HepG2 (cell line): ENCODE results near the gene MSTO1. TPM values are rescaled to one million over a fixed set of nuclear protein-coding genes. Genes with fewer than 3 reads are reported as not detected.

Source experiments
- ATAC-seq: fragments of 200-7000 bp; cut with Tn5 transposase; 3 replicates; pipeline ENCODE4 v1.9.1; 2020; ENCODE audit warnings: mild to moderate bottlenecking, moderate library complexity
- BruUV-seq: library from RNA; stranded (reverse); fragments of 400-500 nt; replicated peaks from 2 replicates; lab custom pipeline; 2021; lab: Mats Ljungman, UMichigan
- CTCF ChIA-PET: fragments of 300-600 bp; formaldehyde crosslinking; extraction: SDS; loops from one replicate; lab custom pipeline; 2021; ENCODE audit warnings: low total read pairs, inconsistent platforms, low intra/inter-chr PET ratio; lab: Yijun Ruan, JAX
- POLR2A ChIA-PET: fragments of 350-600 bp; sonication (Branson Sonifier 250); formaldehyde crosslinking; loops from one replicate; lab custom pipeline; 2020; ENCODE audit warnings: antibody characterized with exemption, inconsistent platforms; lab: Yijun Ruan, JAX
- DNase-seq: peaks from one replicate; pipeline ENCODE4 v3.0.0-alpha.2; 2015; ENCODE audit warnings: low spot score
- FAIRE-seq: peaks from 3 replicates; lab custom pipeline; 2011; peaks lifted over from hg19 to GRCh38; lab: Jason Lieb, UNC
- H2AFZ ChIP-seq: one replicate; pipeline ENCODE4 v1.6.1; 2011; ENCODE audit warnings: low read length, inconsistent platforms
- H3K27ac ChIP-seq: fragments of 300-600 bp; 3 replicates; pipeline ENCODE4 v1.8.0; 2011; ENCODE audit warnings: mixed run types, mild to moderate bottlenecking, mixed read lengths, low read length, inconsistent platforms; ENCODE audit not compliant: insufficient read depth; ENCODE audit errors: extremely low read length
- H3K27me3 ChIP-seq, 2 experiments: fragments of 200-600 bp in 1 of 2; 2 replicates in 1 of 2; 3 replicates in 1 of 2; pipeline versions ENCODE4 v1.6.0 to v1.8.0; 2011; ENCODE audit warnings: low read length in 2 of 2, mild to moderate bottlenecking in 2 of 2, moderate library complexity in 2 of 2, inconsistent platforms in 1 of 2; ENCODE audit not compliant: insufficient read depth in 2 of 2, control insufficient read depth in 1 of 2
- H3K36me3 ChIP-seq, 2 experiments: fragments of 200-600 bp in 1 of 2; replicated peaks in 1 of 2; 2 replicates in 1 of 2; 3 replicates in 1 of 2; pipeline versions ENCODE4 v1.5.1 to v1.8.0; 2011; ENCODE audit warnings: low read length in 2 of 2, inconsistent platforms in 1 of 2; ENCODE audit not compliant: insufficient read depth in 2 of 2, control insufficient read depth in 1 of 2
- H3K4me1 ChIP-seq: 2 replicates; pipeline ENCODE4 v1.5.1; 2012; ENCODE audit warnings: low read length, inconsistent platforms; ENCODE audit not compliant: insufficient read depth
- H3K4me2 ChIP-seq: 2 replicates; pipeline ENCODE4 v1.6.0; 2011; ENCODE audit warnings: low read depth, low read length, inconsistent platforms
- H3K4me3 ChIP-seq, 3 experiments: fragments of 200-600 bp in 1 of 3; sonication (generic), shearing (Covaris generic) in 1 of 3; replicated peaks in 1 of 3; 2 replicates each; pipeline ENCODE4 v1.5.1; 2011 to 2016; ENCODE audit warnings: low read length in 3 of 3, inconsistent platforms in 2 of 3, low read depth in 2 of 3, mild to moderate bottlenecking in 2 of 3, control low read depth in 1 of 3, mixed read lengths in 1 of 3; ENCODE audit not compliant: insufficient read depth in 1 of 3
- H3K79me2 ChIP-seq: one replicate; pipeline ENCODE4 v1.6.1; 2011; ENCODE audit warnings: low read length, inconsistent platforms; ENCODE audit not compliant: insufficient read depth
- H3K9ac ChIP-seq: 2 replicates; pipeline ENCODE4 v1.6.0; 2011; ENCODE audit warnings: mild to moderate bottlenecking, low read depth, low read length, inconsistent platforms; ENCODE audit not compliant: insufficient read depth
- H3K9me3 ChIP-seq: 2 replicates; pipeline ENCODE4 v1.5.1; 2012; ENCODE audit warnings: mild to moderate bottlenecking, low read length
- H4K20me1 ChIP-seq: 2 replicates; pipeline ENCODE4 v1.6.0; 2011; ENCODE audit warnings: inconsistent platforms, mild to moderate bottlenecking, low read length, moderate library complexity; ENCODE audit not compliant: insufficient read depth
- DR1 ChIP-seq: sonication (generic); formaldehyde crosslinking; IDR thresholded peaks from 2 replicates; pipeline ENCODE4 v1.8.0; 2021; ENCODE audit warnings: mild to moderate bottlenecking, missing genetic modification reagents, inconsistent platforms
- ELF1 ChIP-seq: sonication (generic); formaldehyde crosslinking; IDR thresholded peaks from 2 replicates; pipeline ENCODE4 v1.4.0; 2020; ENCODE audit warnings: missing genetic modification reagents
- HNF4A ChIP-seq: sonication (generic); formaldehyde crosslinking; IDR thresholded peaks from 2 replicates; pipeline ENCODE4 v1.4.0; 2020; ENCODE audit warnings: missing genetic modification reagents
- IKZF1 ChIP-seq: fragments of 450-650 bp; IDR thresholded peaks from 2 replicates; pipeline ENCODE4 v1.7.1; 2016
- MATR3 ChIP-seq: sonication (generic); formaldehyde crosslinking; IDR thresholded peaks from 2 replicates; pipeline ENCODE4 v1.4.0; 2020; ENCODE audit warnings: missing genetic modification reagents
- PPARG ChIP-seq: conservative IDR thresholded peaks from 2 replicates; pipeline ENCODE4 v1.6.1; 2016; ENCODE audit warnings: missing biosample characterization, missing genetic modification reagents
- SP5 ChIP-seq: IDR thresholded peaks from 2 replicates; pipeline ENCODE4 v1.6.1; 2016; ENCODE audit warnings: low read depth, borderline replicate concordance
- TBL1XR1 ChIP-seq: fragments of 150-350 bp; IDR thresholded peaks from 2 replicates; pipeline ENCODE4 v1.6.1; 2014; ENCODE audit warnings: borderline replicate concordance, low read length; ENCODE audit not compliant: partially characterized antibody
- ZNF24 ChIP-seq: fragments of 450-650 bp; IDR thresholded peaks from 2 replicates; pipeline ENCODE4 v1.6.1; 2017; ENCODE audit warnings: antibody characterized with exemption, mild to moderate bottlenecking
- ZNF333 ChIP-seq: sonication (generic); formaldehyde crosslinking; IDR thresholded peaks from 2 replicates; pipeline ENCODE4 v1.4.0; 2020; ENCODE audit warnings: mild to moderate bottlenecking, missing genetic modification reagents, borderline replicate concordance
- ZNF616 ChIP-seq: sonication (generic); formaldehyde crosslinking; IDR thresholded peaks from 2 replicates; pipeline ENCODE4 v1.5.0; 2020; ENCODE audit warnings: low read depth, mild to moderate bottlenecking, missing genetic modification reagents
- ZNF652 ChIP-seq: IDR thresholded peaks from 2 replicates; pipeline ENCODE4 v1.6.1; 2016; ENCODE audit warnings: low read depth, borderline replicate concordance
- ZNF749 ChIP-seq: sonication (generic); formaldehyde crosslinking; IDR thresholded peaks from 2 replicates; pipeline ENCODE4 v1.8.0; 2022; ENCODE audit warnings: mild to moderate bottlenecking, missing genetic modification reagents, moderate library complexity, borderline replicate concordance
- WGBS: methylation state at CpG from one replicate; pipeline ENCODE4 v1.1.6; 2017; ENCODE audit warnings: low lambda C conversion rate; 5-methylcytosine and 5-hydroxymethylcytosine counted together
- in situ Hi-C: cut with HindIII; loops from 2 replicates; pipeline ENCODE4 v1.10.0; 2017; ENCODE audit warnings: low pct_unique_long_range_greater_than_20kb; ENCODE audit not compliant: extremely low pct_ligation_motif_present
- intact Hi-C: fragments of 100-400 bp; cut with micrococcal nuclease; formaldehyde crosslinking; loops from one replicate; pipeline ENCODE4 v1.10.0; 2022; ENCODE audit not compliant: unreplicated experiment
- polyA plus RNA-seq, 8 experiments: library from polyadenylated mRNA; depleted of rRNA in 3 of 8; stranded (reverse) in 7 of 8; unstranded in 1 of 8; fragments of >200 nt; fragmentation: Illumina TruSeq in 4 of 8; extraction: Trizol in 4 of 8; gene quantifications; 2 replicates each; pipeline versions ENCODE4 v1.2.1 to v1.2.3, GENCODE V29; 2011 to 2016; ENCODE audit warnings: low read depth in 4 of 8, missing spikeins in 1 of 8, mixed read lengths in 1 of 8; ENCODE audit not compliant: insufficient read depth in 1 of 8
- total RNA-seq, 5 experiments: library from RNA; depleted of rRNA; stranded (reverse); fragments of >200 nt; fragmentation: Illumina TruSeq; extraction: Trizol; gene quantifications; 2 replicates each; pipeline ENCODE4 v1.2.3, GENCODE V29; 2016; ENCODE audit warnings: low read depth in 1 of 5
- TF ChIP-seq, protein P1 (sequence below): sonication (generic); formaldehyde crosslinking; IDR thresholded peaks from 2 replicates; pipeline ENCODE4 v1.4.0; 2020; ENCODE audit warnings: mild to moderate bottlenecking, low read depth, missing genetic modification reagents

Gene MSTO1
- total and polyA plus RNA-seq, 2 of the 13 experiments (the other 11 are each of a cell fraction or from before 2014, with no cell fraction given), result 19.1 to 25.3 TPM

DNA sequence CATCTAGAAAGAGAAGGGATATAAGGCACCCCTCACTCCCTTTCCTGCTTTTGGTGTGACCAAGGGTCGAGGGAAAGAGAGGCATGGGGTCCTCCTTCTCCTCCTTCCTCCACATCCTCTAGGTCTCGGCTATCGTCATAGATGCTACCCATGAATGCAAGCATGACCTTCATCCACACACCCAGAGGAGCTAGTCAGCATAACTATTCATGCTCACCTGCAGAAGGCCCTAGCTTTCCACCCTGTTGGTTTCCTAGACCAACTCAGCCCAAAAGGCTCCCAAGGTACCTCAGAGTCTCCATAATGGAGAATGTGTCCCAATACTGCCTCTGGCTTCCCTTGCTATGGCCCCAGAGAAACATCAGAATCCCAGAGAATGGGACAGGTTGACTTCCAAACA lies 33.2 kb downstream of the MSTO1 start:
- H3K27ac ChIP-seq, result no peak overlapping the region

DNA sequence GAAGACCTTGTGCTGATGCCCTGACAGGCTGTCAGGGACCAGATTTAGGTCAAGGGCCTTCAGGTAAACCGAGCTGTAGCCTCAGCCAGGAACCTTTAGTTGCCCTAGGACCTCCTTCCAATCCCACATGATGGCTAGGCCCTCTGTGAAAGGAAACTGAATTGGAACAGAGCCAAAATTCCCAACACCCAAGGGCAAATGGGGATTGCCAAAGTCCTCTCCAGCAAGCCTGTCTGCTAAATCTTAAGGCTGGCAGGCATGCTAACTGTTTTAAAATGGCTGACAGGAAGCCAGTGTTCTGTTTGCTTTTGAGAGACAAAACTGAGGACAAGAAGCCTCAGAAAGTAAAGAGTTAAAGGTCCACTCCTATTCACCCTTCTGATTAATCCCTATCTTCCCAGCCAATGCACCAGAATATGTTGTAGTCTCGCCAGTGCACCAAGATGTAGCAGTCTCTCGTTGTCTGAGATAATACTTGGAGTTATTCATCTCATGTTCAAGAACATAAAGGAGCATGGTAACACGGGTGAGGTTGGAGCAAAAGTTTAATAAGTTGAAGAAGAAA lies 35.1 kb downstream of the MSTO1 start:
- Histone ChIP-seq H3K9me3 (peaks cover 31% of the 10 kb centered on the region), H3K4me2 (no peak overlapping the region), H3K9ac (no peak overlapping the region), H3K36me3 (no peaks in the 10 kb centered on the region), H4K20me1 (no peaks in the 10 kb centered on the region), H3K27ac (no peak overlapping the region), H3K4me3 (no peak overlapping the region), H3K4me1 (peaks cover 55% of the 10 kb centered on the region), H3K27me3 (no peaks in the 10 kb centered on the region), H2AFZ (no peak overlapping the region), H3K79me2 (no peaks in the 10 kb centered on the region)
- POLR2A ChIA-PET, result no interaction called here
- DNase-seq (no peak), ATAC-seq (no peak), FAIRE-seq (no peak)
- WGBS, result 64% methylated on average over 4 of the region's 4 CpGs
- BruUV-seq, result no TSS peak
- intact Hi-C loops, result no loop called here
- peak; percentile 57; the same call in 1 of the 2 replicates for TF ChIP-seq ZNF652 (CRISPR knock-in tag)
- TF ChIP-seq ZNF333 (CRISPR knock-in tag), result no peak
- no peak for TF ChIP-seq PPARG (CRISPR knock-in tag)
- TF ChIP-seq ZNF749 (CRISPR knock-in tag), result no peak
- TF ChIP-seq HNF4A (CRISPR knock-in tag), result peak; percentile 13; the same call in 1 of the 2 replicates
- in situ Hi-C loops, result no loop called here
- CTCF ChIA-PET, result no interaction called here

More for the DNA sequence above, 33.2 kb downstream of the MSTO1 start:
- no peak overlapping the region for H3K4me3 ChIP-seq
- H3K4me1 ChIP-seq, result peaks cover 56% of the 10 kb centered on the region
- no peak for TF ChIP-seq DR1
- TF ChIP-seq ZNF616 (CRISPR knock-in tag), result peak; percentile 100
- no peak for TF ChIP-seq ZNF24
- TF ChIP-seq, protein P1, sequence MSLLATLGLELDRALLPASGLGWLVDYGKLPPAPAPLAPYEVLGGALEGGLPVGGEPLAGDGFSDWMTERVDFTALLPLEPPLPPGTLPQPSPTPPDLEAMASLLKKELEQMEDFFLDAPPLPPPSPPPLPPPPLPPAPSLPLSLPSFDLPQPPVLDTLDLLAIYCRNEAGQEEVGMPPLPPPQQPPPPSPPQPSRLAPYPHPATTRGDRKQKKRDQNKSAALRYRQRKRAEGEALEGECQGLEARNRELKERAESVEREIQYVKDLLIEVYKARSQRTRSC, result no peak
- TF ChIP-seq IKZF1, result no peak
- no peak for TF ChIP-seq TBL1XR1
- TF ChIP-seq ELF1, result no peak
- no peak for TF ChIP-seq MATR3
- TF ChIP-seq SP5, result no peak
- ChIA-PET CTCF (no interaction called here), POLR2A (no interaction called here)
- no peak for ATAC-seq
- in situ Hi-C loops, result no loop called here
- H3K9me3 ChIP-seq, result peaks cover 29% of the 10 kb centered on the region
- intact Hi-C loops, result no loop called here
- WGBS, result 72% methylated on average over 3 of the region's 3 CpGs
- H3K36me3 ChIP-seq, result no peaks in the 10 kb centered on the region
- no peak for FAIRE-seq
- no peak overlapping the region for H3K9ac ChIP-seq
- H2AFZ ChIP-seq, result no peak overlapping the region
- H3K79me2 ChIP-seq, result no peaks in the 10 kb centered on the region
- no TSS peak for BruUV-seq
- no peak overlapping the region for H3K4me2 ChIP-seq
- no peaks in the 10 kb centered on the region for H3K27me3 ChIP-seq
- H4K20me1 ChIP-seq, result no peaks in the 10 kb centered on the region
- no peak for DNase-seq
